Right lobe of liver (tissue), 6 donors: ENCODE measurements around the gene PPP1R8. TPM values are rescaled to one million over a fixed set of nuclear protein-coding genes. Genes with fewer than 3 reads are reported as not detected.

Source experiments
- ATAC-seq, 4 donors: fragments of 200-7000 bp; cut with Tn5 transposase; one replicate each; pipeline ENCODE4 v1.9.1; 2020; ENCODE audit warnings: mild to moderate bottlenecking in 4 of 4, moderate library complexity in 4 of 4
- DNase-seq, 3 donors: peaks; one replicate each; pipeline ENCODE4 v3.0.0-alpha.2; 2020
- H3K27ac ChIP-seq, 3 donors: fragments of 200-600 bp; one replicate each; pipeline ENCODE4 v1.8.0; 2022
- H3K27me3 ChIP-seq, 2 donors: fragments of 200-600 bp; one replicate each; pipeline ENCODE4 v1.8.0; 2022
- H3K36me3 ChIP-seq, 4 donors: fragments of 200-600 bp; sonication (generic) in 1 of 4; one replicate each; pipeline versions ENCODE4 v1.5.1 to v1.8.0; 2017 to 2022; ENCODE audit warnings: control low read depth in 1 of 4
- H3K4me1 ChIP-seq, 4 donors: fragments of 200-600 bp; sonication (generic) in 1 of 4; one replicate each; pipeline versions ENCODE4 v1.5.1 to v1.8.0; 2017 to 2022; ENCODE audit warnings: control low read depth in 1 of 4
- H3K4me3 ChIP-seq, 3 donors: fragments of 200-600 bp; one replicate each; pipeline ENCODE4 v1.8.0; 2022
- H3K9me3 ChIP-seq, 4 donors: fragments of 200-600 bp; sonication (generic) in 1 of 4; one replicate each; pipeline versions ENCODE4 v1.5.1 to v1.8.0; 2017 to 2022; ENCODE audit warnings: control low read depth in 1 of 4
- CTCF ChIP-seq, 4 donors: fragments of 200-600 bp in 3 of 4; fragments of 450-650 bp in 1 of 4; IDR thresholded peaks; one replicate each; pipeline versions ENCODE4 v1.5.1 to v1.8.0; 2016 to 2022; ENCODE audit warnings: antibody characterized with exemption in 4 of 4, mild to moderate bottlenecking in 2 of 4
- POLR2A ChIP-seq: fragments of 450-650 bp; IDR thresholded peaks from one replicate; pipeline ENCODE4 v1.6.1; 2017; ENCODE audit warnings: antibody characterized with exemption, mild to moderate bottlenecking
- WGBS: methylation state at CpG from one replicate; pipeline ENCODE4 v1.1.6; 2018; ENCODE audit warnings: low coverage, low lambda C conversion rate; ENCODE audit not compliant: insufficient coverage; ENCODE audit errors: missing lambda C conversion rate; 5-methylcytosine and 5-hydroxymethylcytosine counted together
- intact Hi-C, 2 donors: fragments of 100-400 bp; cut with DNase I; formaldehyde crosslinking; loops; one replicate each; pipeline versions ENCODE4 v1.11.2 to v1.14.1; 2022
- total RNA-seq, 6 experiments: library from RNA; depleted of rRNA in 2 of 6; stranded (reverse); fragments of >200 nt in 2 of 6; fragmentation: NEBNext Ultra II Directional in 3 of 6; extraction: Animal tissue kit (Norgen Biotek cat#: 25700) in 3 of 6; gene quantifications; one replicate each; pipeline versions ENCODE4 v1.1.0 to v1.2.4, GENCODE V29; 2016 to 2023
- donor health status: DM: no; HTN: yes; CAD: no.
- donor health status: DM: no; HTN: no; CAD: no.
- donor health status: DM: no; HTN: no; CAD: no.
- donor health status: DM: no; HTN: yes; CAD: no.
- donor health status: DM: no; HTN: yes; CAD: no.

PPP1R8 gene
- total RNA-seq, 6 experiments from 2014 or later = 12.4 to 18.6 (median 13.0) TPM

- intact Hi-C loops = no loop called here
- 94% methylated on average over 7 of the region's 13 CpGs for WGBS
- Histone ChIP-seq H3K36me3 (peaks cover 0 to 12% (median 0%) of the 10 kb centered on the region in 4 donors), H3K9me3 (no peaks in the 10 kb centered on the region), H3K27ac (peak overlapping the region in 2 of 3 donors; percentile 67 to 73), H3K4me1 (no peaks in the 10 kb centered on the region), H3K27me3 (no peaks in the 10 kb centered on the region), H3K4me3 (no peak overlapping the region)
- DNase-seq = no peak
- TF ChIP-seq POLR2A (no peak), CTCF (IDR thresholded peaks at IDR 0.05) (no peak)
- no peak for ATAC-seq
Measured at GRCh38 chr1:27883536-27883935, 53.0 kb downstream of the PPP1R8 start.

GRCh38 chr1:27884006-27884954, 53.7 kb downstream of the PPP1R8 start:
- TF ChIP-seq POLR2A = peak; percentile 15
- TF ChIP-seq CTCF (IDR thresholded peaks at IDR 0.05) = no peak
- 78% methylated on average over 13 of the region's 24 CpGs for WGBS
- DNase-seq = peak in 2 of 3 donors; percentile 31 to 68
- Histone ChIP-seq H3K4me3 (no peak overlapping the region), H3K4me1 (no peaks in the 10 kb centered on the region), H3K36me3 (peaks cover 0 to 19% (median under 1%) of the 10 kb centered on the region in 4 donors), H3K27me3 (no peaks in the 10 kb centered on the region), H3K9me3 (no peaks in the 10 kb centered on the region), H3K27ac (peak overlapping the region; percentile 36 to 73 (median 67))
- ATAC-seq = peak; percentile 25 to 55 (median 40)
- intact Hi-C loops = no loop called here

- intact Hi-C loops = no loop called here
Measured at GRCh38 chr1:27885114-27885528, 54.5 kb downstream of the PPP1R8 start.

More at GRCh38 chr1:27885114-27885528, 54.5 kb downstream of the PPP1R8 start:
- DNase-seq (peak in 1 of 3 donors; percentile 60), ATAC-seq (peak; percentile 26 to 39 (median 31))
- Histone ChIP-seq H3K27ac (peak overlapping the region; percentile 50 to 78 (median 73)), H3K9me3 (no peaks in the 10 kb centered on the region), H3K27me3 (no peaks in the 10 kb centered on the region), H3K36me3 (peaks cover 0 to 19% (median 3%) of the 10 kb centered on the region in 4 donors), H3K4me1 (no peaks in the 10 kb centered on the region), H3K4me3 (no peak overlapping the region)
- no peak for TF ChIP-seq CTCF (IDR thresholded peaks at IDR 0.05)
- no peak for TF ChIP-seq POLR2A
- WGBS = 76% methylated on average over 8 of the region's 8 CpGs
